NCI-H2081 treated with DMSO at 0.1 percent for 48 hours (cell line): ENCODE data around the gene GABRG2.
"Not testable (repeated sequence)": the region's sequence is repeated elsewhere in the genome, so short reads cannot be mapped to it uniquely, and the experiment has no call there.

Experiments used
- DNase-seq: peaks from one replicate; lab custom pipeline; 2025; lab: John Stamatoyannopoulos, UW

Gene GABRG2

DNA sequence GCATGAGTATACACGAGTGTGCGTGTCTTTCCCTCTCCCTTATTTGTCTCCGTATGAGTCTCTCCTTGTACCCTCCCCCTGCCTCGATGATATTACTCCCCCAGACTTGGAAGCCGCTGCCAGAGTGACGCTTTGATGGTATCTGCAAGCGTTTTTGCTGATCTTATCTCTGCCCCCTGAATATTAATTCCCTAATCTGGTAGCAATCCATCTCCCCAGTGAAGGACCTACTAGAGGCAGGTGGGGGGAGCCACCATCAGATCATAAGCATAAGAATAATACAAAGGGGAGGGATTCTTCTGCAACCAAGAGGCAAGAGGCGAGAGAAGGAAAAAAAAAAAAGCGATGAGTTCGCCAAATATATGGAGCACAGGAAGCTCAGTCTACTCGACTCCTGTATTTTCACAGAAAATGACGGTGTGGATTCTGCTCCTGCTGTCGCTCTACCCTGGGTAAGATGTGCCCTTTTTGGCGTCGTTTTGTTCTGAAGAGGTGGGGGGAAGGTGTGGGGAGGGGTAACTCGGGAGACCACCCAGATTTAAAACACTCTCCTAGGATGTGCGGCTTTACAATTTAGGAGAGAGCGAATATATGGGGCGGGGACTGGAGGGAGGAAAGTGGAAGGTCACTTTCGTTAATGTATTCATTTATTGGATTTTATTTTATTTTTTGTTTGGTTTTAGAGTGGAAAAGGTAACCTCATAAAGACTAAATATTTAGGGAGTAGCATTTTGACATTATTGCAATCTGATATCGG lies at the start of gene GABRG2:
GABRG2 (plus strand) TSS at position 119 of the 757 bp plus-strand sequence; CDS start at position 346, 227 bp downstream.
- DNase-seq: no peak

GRCh38 chr5:162025312-162025711 lies 42.3 kb upstream of the GABRG2 start:
- DNase-seq: no peak

DNA sequence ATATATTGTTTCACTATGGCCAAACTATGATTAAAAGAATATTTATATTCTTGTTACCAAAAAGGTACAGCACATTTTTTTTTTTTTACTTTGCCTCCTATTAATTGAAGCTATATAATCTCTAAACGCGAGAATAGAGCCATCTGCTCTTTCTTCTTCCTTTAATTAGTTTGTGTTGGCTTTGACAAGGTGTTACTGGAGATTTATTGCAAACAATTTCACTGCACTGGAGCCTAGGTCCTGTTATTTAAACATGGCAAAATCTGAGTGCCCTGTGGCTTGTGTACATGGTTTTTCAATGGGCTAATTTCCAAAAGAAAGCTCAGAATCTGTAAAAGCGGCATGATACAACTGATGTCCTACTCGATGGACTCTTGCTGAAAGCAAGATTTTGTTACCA lies 40.8 kb upstream of the GABRG2 start:
- no peak for DNase-seq

DNA sequence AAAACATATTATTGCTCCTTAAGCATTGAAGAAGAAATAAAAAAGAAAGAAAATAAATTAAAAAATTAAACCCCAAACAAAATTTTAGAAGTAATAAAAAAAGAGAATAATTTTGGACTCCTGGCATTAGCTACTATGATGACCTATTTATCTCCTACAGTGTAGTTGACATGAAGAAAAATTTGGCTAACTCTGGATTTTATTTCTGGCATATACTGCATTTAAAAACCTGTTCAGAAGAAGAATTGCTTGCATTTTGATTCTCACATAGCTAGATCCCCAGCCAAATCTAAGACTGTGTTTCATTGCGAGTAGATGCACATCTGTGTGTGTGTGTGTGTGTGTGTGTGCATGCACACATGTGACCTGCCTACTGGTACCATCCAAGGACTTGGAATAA lies 30.1 kb upstream of the GABRG2 start:
- DNase-seq: no peak

DNA sequence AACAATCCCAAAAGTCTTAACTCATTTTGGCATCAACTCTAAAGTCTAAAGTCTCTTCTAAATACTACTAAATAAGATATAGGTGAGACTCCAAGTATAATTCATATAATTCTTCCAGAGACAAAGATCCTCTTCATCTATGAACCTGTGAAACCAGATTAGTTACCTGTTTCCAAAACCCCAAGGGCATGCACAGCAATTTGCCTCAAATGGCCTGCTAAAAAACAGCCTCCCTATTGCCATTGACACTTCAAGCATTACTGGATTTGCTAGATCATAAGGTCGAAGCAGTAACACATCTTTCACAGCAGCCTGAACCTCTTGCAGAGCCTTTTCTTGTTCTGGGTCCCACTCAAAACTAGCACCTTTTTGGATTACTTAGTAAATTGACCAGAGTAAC lies 20.3 kb upstream of the GABRG2 start:
- no peak for DNase-seq

DNA sequence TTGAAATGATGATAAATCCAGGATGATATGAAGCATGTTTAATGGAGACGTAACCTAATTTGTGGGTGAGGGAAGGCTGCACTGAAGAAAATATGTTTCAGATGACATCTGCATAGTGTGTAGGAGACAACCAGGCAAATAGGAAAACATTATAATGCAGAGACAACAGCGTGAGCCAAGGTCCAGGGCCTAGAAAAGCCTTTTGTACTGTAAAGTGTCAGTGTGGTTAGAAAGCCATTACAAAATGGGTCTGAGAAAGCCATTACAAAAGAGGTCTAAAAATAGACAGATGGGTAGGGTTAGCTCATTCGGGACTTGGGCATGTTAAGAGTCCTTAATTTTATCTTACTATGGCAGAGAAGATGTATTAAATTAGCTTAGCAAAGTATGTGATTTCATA lies 14.9 kb upstream of the GABRG2 start:
- DNase-seq: no peak

- DNase-seq: not testable (repeated sequence)
Observed at GRCh38 chr5:162055095-162055494, 12.5 kb upstream of the GABRG2 start.

DNA sequence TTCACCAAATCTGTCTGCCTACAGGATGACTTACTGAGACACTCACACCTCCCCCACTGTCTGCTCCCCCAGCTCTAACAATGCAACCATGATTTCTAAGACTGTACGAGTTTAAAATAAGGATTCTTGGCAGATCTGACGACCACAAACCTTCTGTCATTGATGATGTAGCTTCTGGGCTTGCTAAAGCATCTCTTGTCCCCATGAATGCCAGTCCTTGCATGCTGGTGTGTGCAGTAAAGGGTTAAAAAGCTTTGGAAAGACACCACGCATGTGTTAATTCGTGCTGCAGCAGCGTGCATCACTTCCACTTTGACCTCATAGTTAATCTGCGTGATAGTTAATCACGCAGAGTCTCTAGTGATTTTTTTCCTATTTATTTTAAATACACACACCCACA lies 411 bp upstream of the GABRG2 start:
- DNase-seq: no peak

DNA sequence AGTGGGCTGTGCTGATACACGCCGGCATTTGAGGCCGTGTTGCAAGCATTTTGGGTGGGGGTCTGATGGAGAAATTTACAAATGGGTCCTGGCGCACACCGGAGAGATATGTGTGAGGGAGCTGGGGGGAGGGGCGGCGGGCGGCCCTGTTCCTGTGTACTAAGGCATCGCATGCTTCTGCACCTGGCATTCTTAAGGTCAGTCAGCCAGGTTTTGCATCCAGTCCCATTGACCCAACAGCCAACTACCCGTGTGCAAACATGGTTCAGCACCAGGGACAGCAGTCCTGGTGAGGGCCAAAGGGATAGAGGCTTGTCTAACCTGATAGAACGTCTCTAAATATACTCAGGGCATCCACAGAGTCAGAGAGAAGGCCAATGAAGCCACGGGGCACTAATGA lies 839 bp downstream of the GABRG2 start:
- no peak for DNase-seq

- no peak for DNase-seq
Observed at GRCh38 chr5:162068936-162069335, 1.4 kb downstream of the GABRG2 start.

GRCh38 chr5:162078805-162079204 lies 11.2 kb downstream of the GABRG2 start:
- DNase-seq: no peak

- no peak for DNase-seq
Observed at GRCh38 chr5:162091336-162091735, 23.8 kb downstream of the GABRG2 start.

DNA sequence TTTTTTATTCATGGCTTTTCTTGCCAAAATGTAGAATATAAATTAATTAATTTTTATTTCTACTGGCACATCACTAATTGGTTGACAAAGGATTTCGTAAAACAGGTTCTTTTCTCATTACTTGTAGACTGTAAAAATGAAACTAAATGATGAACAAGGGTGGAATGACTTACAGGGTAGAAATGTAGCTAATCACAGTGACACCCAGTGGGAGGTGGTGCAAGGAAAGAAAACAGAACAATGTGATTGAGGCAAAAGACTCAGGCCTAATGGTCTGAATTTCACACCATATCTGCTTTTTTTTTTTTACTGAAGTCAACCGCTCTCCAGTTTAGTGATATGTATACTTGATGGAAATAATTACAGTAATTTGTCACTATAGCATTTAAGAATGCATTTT lies 28.9 kb downstream of the GABRG2 start:
- DNase-seq: no peak

DNA sequence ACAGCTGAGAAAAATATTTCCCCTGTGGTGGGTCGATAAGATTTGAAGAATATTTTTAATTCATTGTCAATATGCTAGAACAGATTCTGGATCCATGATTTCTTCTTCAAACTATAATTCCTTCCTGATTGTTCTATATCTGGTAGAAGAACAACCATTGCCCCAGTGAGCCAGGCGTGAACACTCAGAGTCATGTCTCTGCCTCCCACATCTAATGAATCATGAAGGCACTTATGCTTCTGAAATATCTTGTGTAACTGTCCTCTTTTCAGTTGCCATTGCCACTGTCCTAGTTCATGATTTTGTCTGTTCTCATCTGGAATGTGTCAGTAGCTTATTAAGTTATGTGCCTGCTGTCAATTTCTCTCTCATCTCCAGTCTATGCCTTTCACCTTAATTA lies 40.0 kb downstream of the GABRG2 start:
- no peak for DNase-seq

DNA sequence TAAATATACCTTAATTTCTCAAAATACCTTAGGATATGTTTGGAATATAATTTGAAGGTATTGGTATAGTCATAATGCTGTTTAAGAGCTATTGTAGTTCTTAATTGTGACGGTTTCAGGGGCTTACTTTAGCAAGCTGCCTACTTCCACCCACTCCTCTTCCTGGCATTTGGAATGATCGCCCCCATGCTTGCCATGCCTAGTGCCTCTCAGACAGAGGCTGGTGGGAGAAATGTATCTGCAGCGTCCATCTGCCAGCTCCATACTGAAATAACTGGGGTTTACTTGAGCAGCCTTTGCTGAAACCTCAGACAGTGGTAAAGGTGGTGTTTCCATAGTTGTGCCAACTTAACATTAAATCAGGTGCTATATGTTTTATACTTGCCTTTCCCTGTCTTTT lies 52.2 kb downstream of the GABRG2 start:
- no peak for DNase-seq

GRCh38 chr5:162128117-162128516 lies 60.5 kb downstream of the GABRG2 start:
- DNase-seq: no peak

GRCh38 chr5:162132348-162132747 lies 64.8 kb downstream of the GABRG2 start:
- DNase-seq: no peak

DNA sequence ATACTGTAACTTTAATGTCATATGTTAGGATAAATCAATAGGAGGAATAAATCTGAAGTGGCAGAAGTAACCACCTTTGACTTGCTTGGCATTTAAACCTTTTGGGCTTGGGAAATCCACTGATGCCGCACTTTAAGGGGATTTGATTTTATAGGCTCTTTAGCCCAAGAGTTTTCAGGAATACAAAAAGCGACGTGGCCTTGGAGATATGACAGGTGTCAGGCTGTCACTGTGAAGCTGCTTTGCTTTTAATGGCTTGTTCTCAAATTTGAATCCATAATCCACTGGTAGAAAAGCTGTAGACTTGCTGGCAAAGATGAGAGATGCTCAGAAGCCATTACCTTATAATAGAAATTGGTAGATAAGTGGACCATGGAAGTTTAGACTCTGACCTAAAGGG lies 71.6 kb downstream of the GABRG2 start:
- no peak for DNase-seq

GRCh38 chr5:162154242-162154641 lies 86.7 kb downstream of the GABRG2 start:
- no peak for DNase-seq

DNA sequence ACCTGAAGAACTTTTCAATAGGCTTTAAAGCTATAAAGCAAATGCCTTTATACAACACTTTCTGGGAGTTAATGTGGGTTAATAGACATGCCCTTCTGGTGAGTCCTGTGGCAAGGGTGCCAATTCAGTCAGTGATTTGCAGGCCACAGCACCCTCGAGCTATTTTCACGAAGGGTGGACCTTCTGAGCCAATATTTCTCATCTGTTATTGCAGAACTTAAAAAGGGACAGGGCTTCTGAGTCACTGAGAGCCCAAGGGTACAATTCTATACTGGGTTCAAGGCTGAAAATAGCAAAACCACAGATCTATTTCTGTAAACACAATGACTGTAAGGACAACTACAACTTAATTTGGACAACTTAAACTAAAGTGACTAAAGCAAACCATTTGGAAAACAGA lies 92.8 kb downstream of the GABRG2 start:
- DNase-seq: no peak

DNA sequence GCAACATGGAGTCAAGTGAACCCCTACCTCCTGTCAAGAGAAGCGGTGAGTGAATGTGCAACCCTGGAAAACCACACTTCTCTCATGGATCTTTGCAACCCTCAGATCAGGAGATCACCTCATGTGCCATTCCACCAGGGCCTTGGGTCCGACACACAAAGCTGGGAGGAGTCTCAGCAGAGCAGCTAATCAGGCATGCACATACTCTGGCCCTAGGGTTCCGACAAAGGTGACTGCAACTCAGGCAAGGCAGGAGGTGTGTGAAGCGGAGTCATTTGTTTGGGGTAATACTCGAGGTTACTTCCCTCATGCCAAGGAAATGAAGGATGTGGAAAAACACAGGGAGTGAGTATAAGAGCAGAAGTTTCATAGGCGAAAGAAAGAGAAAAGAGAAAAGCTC lies 96.1 kb downstream of the GABRG2 start:
- no peak for DNase-seq

DNA sequence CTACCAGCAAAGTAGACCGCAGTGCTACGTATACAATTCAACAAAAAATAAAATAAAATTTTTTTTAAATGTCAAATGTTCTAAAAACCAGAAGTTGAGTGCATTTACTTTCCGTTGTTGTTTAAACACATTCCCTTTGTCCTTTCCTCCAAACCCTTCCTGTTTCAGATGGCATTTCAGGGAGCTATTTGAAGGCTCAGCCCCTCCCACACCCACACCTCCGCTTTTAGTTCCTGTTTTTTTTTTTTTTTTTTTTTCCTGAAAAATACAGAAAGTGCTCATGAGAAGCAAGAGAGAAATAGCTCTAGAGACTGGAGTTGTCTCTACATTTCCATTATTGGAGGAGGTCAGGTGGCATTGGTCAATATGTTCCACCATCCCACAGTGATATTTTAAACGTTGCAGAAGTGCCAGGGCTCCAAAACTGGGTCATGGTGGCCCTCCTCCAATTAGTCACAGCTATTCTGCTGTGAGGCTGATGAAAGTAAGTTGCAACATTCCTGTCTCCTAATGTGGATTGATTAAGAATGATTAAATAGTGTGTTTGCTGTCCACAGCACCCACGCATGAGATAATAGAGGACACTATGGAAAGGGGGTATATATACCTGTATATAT lies 106.9 kb downstream of the GABRG2 start:
- DNase-seq: no peak

DNA sequence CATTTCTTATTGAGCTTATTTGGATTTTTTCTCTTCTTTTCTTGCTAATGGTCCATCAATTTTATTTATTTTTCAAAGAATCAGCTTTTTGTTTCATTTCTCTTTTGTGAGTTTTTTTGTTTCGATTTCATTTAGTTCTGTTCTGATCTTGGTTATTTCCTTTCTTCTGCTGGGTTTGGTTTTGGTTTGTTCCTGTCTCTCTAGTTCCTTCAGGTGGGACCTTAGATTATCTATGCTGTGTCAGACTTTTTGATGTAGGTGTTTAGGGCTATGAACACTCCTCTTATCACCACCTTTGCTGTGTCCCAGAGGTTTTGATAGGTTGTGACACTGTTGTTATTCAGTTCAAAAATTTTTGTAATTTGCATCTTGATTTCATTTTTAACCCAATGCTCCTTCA lies 119.8 kb downstream of the GABRG2 start:
- DNase-seq: no peak

GRCh38 chr5:162189719-162190118 lies 122.1 kb downstream of the GABRG2 start:
- DNase-seq: no peak
